Measurements from ENCODE around the gene SORBS1.

The SORBS1 gene

DNA sequence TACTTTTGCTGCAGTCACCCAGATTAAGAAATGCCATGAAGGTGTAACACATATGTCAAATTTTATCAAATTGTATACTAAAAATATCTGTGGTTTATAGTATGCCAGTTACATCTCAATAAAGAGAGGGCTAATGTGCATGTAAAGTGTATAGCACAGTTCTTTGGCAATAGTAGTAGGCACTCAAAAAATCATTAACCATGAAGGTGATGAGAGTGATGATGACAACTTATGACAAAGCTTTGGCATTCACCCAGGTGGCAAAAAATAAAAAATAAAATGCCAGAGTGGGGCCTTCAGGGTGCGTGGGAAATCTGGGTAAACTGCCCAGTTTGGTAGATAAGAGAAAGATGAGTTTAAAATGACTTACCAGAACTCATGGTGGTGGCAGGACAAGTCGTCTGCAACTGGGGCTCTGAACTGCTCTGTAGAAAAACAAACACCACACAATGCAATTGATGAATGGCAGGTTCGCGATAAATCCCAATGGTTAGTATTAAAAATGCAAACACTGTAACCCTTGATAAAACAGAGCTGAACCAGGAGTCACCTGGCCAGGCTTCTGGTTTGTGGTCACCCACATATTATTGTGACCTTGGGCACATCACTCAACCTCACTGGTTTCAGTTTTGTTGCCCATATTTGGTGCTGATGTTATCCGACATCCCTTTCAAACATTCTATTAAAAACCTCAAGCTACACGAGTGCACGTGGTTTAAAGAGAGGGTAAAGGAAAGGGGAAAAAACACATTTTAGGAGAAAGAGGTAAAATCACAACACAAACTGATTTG lies 120.2 kb downstream of the SORBS1 start:
- DNase-seq (ENCODE audit: low read depth, low spot score): no peak
- no peaks in the 10 kb centered on the region for H3K4me1 ChIP-seq (ENCODE audit: control insufficient read depth, insufficient read depth, low read length)
- H3K27me3 ChIP-seq (ENCODE audit: control insufficient read depth, insufficient read depth, low read length): no peaks in the 10 kb centered on the region
- no peak overlapping the region for H3K4me3 ChIP-seq (ENCODE audit: low read length)
- no CpG with 5 or more reads among the region's 7 CpGs for WGBS (ENCODE audit: insufficient coverage, insufficient read length)
- no peak overlapping the region for H3K27ac ChIP-seq (ENCODE audit: low read length)
- H3K36me3 ChIP-seq (ENCODE audit: control insufficient read depth, insufficient read depth, low read length): no peaks in the 10 kb centered on the region
- no peaks in the 10 kb centered on the region for H3K9me3 ChIP-seq (ENCODE audit: control insufficient read depth, insufficient read depth, low read length)

- no peak for DNase-seq (ENCODE audit: low read depth, low spot score)
- H3K4me3 ChIP-seq (ENCODE audit: low read length): no peak overlapping the region
- no peaks in the 10 kb centered on the region for H3K36me3 ChIP-seq (ENCODE audit: control insufficient read depth, insufficient read depth, low read length)
- no peaks in the 10 kb centered on the region for H3K27me3 ChIP-seq (ENCODE audit: control insufficient read depth, insufficient read depth, low read length)
- no peaks in the 10 kb centered on the region for H3K9me3 ChIP-seq (ENCODE audit: control insufficient read depth, insufficient read depth, low read length)
- no peaks in the 10 kb centered on the region for H3K4me1 ChIP-seq (ENCODE audit: control insufficient read depth, insufficient read depth, low read length)
- no peak overlapping the region for H3K27ac ChIP-seq (ENCODE audit: low read length)
- WGBS (ENCODE audit: insufficient coverage, insufficient read length): no CpG with 5 or more reads among the region's 6 CpGs
Observed at GRCh38 chr10:95440038-95440725, 121.0 kb downstream of the SORBS1 start.

GRCh38 chr10:95438781-95439180 lies 122.4 kb downstream of the SORBS1 start:
- no peaks in the 10 kb centered on the region for H3K4me1 ChIP-seq (ENCODE audit: control insufficient read depth, insufficient read depth, low read length)
- no peak overlapping the region for H3K27ac ChIP-seq (ENCODE audit: low read length)
- no peaks in the 10 kb centered on the region for H3K36me3 ChIP-seq (ENCODE audit: control insufficient read depth, insufficient read depth, low read length)
- no peaks in the 10 kb centered on the region for H3K27me3 ChIP-seq (ENCODE audit: control insufficient read depth, insufficient read depth, low read length)
- WGBS (ENCODE audit: insufficient coverage, insufficient read length): 100% methylated on average over 1 of the region's 2 CpGs
- no peak overlapping the region for H3K4me3 ChIP-seq (ENCODE audit: low read length)
- no peaks in the 10 kb centered on the region for H3K9me3 ChIP-seq (ENCODE audit: control insufficient read depth, insufficient read depth, low read length)
- no peak for DNase-seq (ENCODE audit: low read depth, low spot score)

DNA sequence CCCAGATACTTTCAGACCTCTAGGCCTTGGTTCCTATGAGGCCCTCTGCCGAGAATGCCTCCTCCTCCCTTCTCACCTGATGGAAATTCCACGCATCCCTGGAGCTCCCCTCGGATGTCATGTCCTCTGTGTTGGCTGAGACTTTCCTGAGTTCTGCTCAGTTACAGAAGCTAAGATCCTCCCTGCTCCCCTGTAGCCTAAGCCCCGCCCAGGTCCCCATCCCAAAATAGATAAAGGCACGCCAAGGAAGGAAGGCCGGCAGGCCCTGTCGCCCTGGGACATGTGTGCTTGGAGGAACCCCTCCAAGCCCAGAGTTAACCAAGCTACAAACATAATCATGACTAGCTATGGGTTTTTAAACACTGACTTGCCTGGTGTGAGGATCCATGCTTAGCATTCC lies 123.5 kb downstream of the SORBS1 start:
- H3K4me1 ChIP-seq (ENCODE audit: control insufficient read depth, insufficient read depth, low read length): no peaks in the 10 kb centered on the region
- WGBS (ENCODE audit: insufficient coverage, insufficient read length): no CpG with 5 or more reads among the region's 7 CpGs
- H3K27ac ChIP-seq (ENCODE audit: low read length): no peak overlapping the region

DNA sequence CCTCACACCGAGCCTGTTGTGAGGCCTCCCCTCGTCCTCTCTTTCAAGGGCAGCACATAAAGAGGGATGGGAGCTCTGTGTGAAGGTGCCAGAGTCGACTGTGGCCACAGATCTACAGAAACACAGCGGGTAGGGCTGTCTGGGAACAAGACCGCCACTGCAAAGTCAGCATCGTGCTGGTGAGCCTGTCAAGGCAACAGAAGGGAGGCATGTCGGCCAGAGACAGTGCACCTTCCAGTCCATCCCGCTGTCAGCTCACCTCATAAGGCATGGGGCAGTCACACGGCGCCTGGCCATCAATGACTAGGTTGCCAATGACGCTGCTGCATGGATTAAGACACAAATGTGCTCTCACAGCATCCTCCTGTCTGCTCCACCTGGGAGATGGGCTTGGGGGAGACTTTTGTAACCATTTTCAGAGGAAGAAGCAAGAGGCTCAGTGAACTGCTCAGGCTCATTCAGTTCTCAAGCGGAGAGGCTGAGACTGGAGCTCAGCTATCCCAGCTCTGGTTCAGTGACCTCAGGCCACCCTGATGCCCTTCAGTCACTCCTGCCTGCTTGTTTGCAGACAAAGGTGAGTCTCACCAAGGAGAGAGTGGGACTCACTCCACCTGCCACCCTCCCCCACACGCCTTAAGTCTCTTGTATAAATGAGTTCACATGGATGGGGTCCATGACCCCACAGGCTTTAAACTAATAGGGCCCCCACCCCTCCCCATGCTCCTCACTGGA lies 125.5 kb downstream of the SORBS1 start:
- Histone ChIP-seq H3K4me3 (ENCODE audit: low read length) (no peak overlapping the region), H3K27ac (ENCODE audit: low read length) (no peak overlapping the region), H3K27me3 (ENCODE audit: control insufficient read depth, insufficient read depth, low read length) (no peaks in the 10 kb centered on the region), H3K4me1 (ENCODE audit: control insufficient read depth, insufficient read depth, low read length) (no peaks in the 10 kb centered on the region), H3K9me3 (ENCODE audit: control insufficient read depth, insufficient read depth, low read length) (no peaks in the 10 kb centered on the region), H3K36me3 (ENCODE audit: control insufficient read depth, insufficient read depth, low read length) (no peaks in the 10 kb centered on the region)
- no CpG with 5 or more reads among the region's 13 CpGs for WGBS (ENCODE audit: insufficient coverage, insufficient read length)
- DNase-seq (ENCODE audit: low read depth, low spot score): no peak

More for the DNA sequence above, 123.5 kb downstream of the SORBS1 start:
- H3K4me3 ChIP-seq (ENCODE audit: low read length): no peak overlapping the region
- no peaks in the 10 kb centered on the region for H3K27me3 ChIP-seq (ENCODE audit: control insufficient read depth, insufficient read depth, low read length)
- H3K36me3 ChIP-seq (ENCODE audit: control insufficient read depth, insufficient read depth, low read length): no peaks in the 10 kb centered on the region
- no peak for DNase-seq (ENCODE audit: low read depth, low spot score)
- no peaks in the 10 kb centered on the region for H3K9me3 ChIP-seq (ENCODE audit: control insufficient read depth, insufficient read depth, low read length)

GRCh38 chr10:95434583-95434982 lies 126.6 kb downstream of the SORBS1 start:
- no peak overlapping the region for H3K27ac ChIP-seq (ENCODE audit: low read length)
- WGBS (ENCODE audit: insufficient coverage, insufficient read length): no CpG with 5 or more reads among the region's 9 CpGs
- DNase-seq (ENCODE audit: low read depth, low spot score): no peak

DNA sequence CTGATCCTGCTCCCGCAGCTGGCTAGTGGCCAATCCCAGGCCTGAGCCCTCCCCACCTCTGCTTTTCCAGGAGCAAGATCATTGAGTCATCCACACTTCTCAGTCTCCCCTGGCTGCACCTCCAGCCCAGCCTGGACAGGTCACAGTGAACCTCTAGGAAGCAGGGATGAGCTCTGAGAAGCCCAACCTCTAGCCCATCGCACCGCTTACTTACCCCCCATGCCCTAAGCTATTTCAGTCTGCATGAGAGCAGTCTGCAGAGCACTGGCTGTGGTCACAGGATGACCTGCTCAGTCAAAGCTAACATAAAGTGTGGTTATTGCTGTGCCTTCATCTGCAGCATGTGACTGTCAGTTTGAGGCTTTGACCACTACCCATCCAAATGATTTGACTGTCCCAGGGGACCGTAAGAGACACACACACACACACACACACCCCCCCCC lies 129.2 kb downstream of the SORBS1 start:
- Histone ChIP-seq H3K9me3 (ENCODE audit: control insufficient read depth, insufficient read depth, low read length) (no peaks in the 10 kb centered on the region), H3K4me1 (ENCODE audit: control insufficient read depth, insufficient read depth, low read length) (no peaks in the 10 kb centered on the region), H3K4me3 (ENCODE audit: low read length) (no peak overlapping the region), H3K27me3 (ENCODE audit: control insufficient read depth, insufficient read depth, low read length) (no peaks in the 10 kb centered on the region), H3K27ac (ENCODE audit: low read length) (no peak overlapping the region), H3K36me3 (ENCODE audit: control insufficient read depth, insufficient read depth, low read length) (no peaks in the 10 kb centered on the region)
- DNase-seq (ENCODE audit: low read depth, low spot score): no peak
- no CpG with 5 or more reads among the region's 4 CpGs for WGBS (ENCODE audit: insufficient coverage, insufficient read length)

More at GRCh38 chr10:95434583-95434982, 126.6 kb downstream of the SORBS1 start:
- Histone ChIP-seq H3K4me1 (ENCODE audit: control insufficient read depth, insufficient read depth, low read length) (no peaks in the 10 kb centered on the region), H3K9me3 (ENCODE audit: control insufficient read depth, insufficient read depth, low read length) (no peaks in the 10 kb centered on the region), H3K27me3 (ENCODE audit: control insufficient read depth, insufficient read depth, low read length) (no peaks in the 10 kb centered on the region), H3K36me3 (ENCODE audit: control insufficient read depth, insufficient read depth, low read length) (no peaks in the 10 kb centered on the region), H3K4me3 (ENCODE audit: low read length) (no peak overlapping the region)

- H3K27ac ChIP-seq (ENCODE audit: low read length): no peak overlapping the region
- H3K27me3 ChIP-seq (ENCODE audit: control insufficient read depth, insufficient read depth, low read length): no peaks in the 10 kb centered on the region
- H3K4me1 ChIP-seq (ENCODE audit: control insufficient read depth, insufficient read depth, low read length): no peaks in the 10 kb centered on the region
- no peaks in the 10 kb centered on the region for H3K36me3 ChIP-seq (ENCODE audit: control insufficient read depth, insufficient read depth, low read length)
- H3K4me3 ChIP-seq (ENCODE audit: low read length): no peak overlapping the region
- no CpG with 5 or more reads among the region's 12 CpGs for WGBS (ENCODE audit: insufficient coverage, insufficient read length)
- no peaks in the 10 kb centered on the region for H3K9me3 ChIP-seq (ENCODE audit: control insufficient read depth, insufficient read depth, low read length)
- no peak for DNase-seq (ENCODE audit: low read depth, low spot score)
Observed at GRCh38 chr10:95430231-95430951, 130.8 kb downstream of the SORBS1 start.

GRCh38 chr10:95429639-95430038 lies 131.5 kb downstream of the SORBS1 start:
- Histone ChIP-seq H3K27ac (ENCODE audit: low read length) (no peak overlapping the region), H3K36me3 (ENCODE audit: control insufficient read depth, insufficient read depth, low read length) (no peaks in the 10 kb centered on the region), H3K4me3 (ENCODE audit: low read length) (no peak overlapping the region), H3K9me3 (ENCODE audit: control insufficient read depth, insufficient read depth, low read length) (no peaks in the 10 kb centered on the region), H3K4me1 (ENCODE audit: control insufficient read depth, insufficient read depth, low read length) (no peaks in the 10 kb centered on the region), H3K27me3 (ENCODE audit: control insufficient read depth, insufficient read depth, low read length) (no peaks in the 10 kb centered on the region)
- no peak for DNase-seq (ENCODE audit: low read depth, low spot score)
- WGBS (ENCODE audit: insufficient coverage, insufficient read length): no CpG with 5 or more reads among the region's 4 CpGs

GRCh38 chr10:95428701-95429100 lies 132.5 kb downstream of the SORBS1 start:
- no CpG with 5 or more reads among the region's 2 CpGs for WGBS (ENCODE audit: insufficient coverage, insufficient read length)
- H3K27me3 ChIP-seq (ENCODE audit: control insufficient read depth, insufficient read depth, low read length): no peaks in the 10 kb centered on the region
- H3K4me3 ChIP-seq (ENCODE audit: low read length): no peak overlapping the region
- H3K27ac ChIP-seq (ENCODE audit: low read length): no peak overlapping the region
- H3K36me3 ChIP-seq (ENCODE audit: control insufficient read depth, insufficient read depth, low read length): no peaks in the 10 kb centered on the region
- DNase-seq (ENCODE audit: low read depth, low spot score): no peak
- no peaks in the 10 kb centered on the region for H3K9me3 ChIP-seq (ENCODE audit: control insufficient read depth, insufficient read depth, low read length)
- H3K4me1 ChIP-seq (ENCODE audit: control insufficient read depth, insufficient read depth, low read length): no peaks in the 10 kb centered on the region
